GM10248 (cell line): ENCODE results near the gene ZNF830.
A peak's percentile ranks its signal among the peaks of the same experiment; 100 is the strongest.

Source experiments
- CTCF ChIA-PET: fragments of 300-600 bp; sonication (Branson Sonifier 250); formaldehyde crosslinking; extraction: SDS; loops from one replicate; lab custom pipeline; 2021; ENCODE audit warnings: antibody characterized with exemption; lab: Yijun Ruan, JAX
- POLR2A ChIA-PET: fragments of 350-650 bp; sonication (Branson Sonifier 250); formaldehyde crosslinking; extraction: SDS; loops from one replicate; lab custom pipeline; 2020; ENCODE audit warnings: antibody characterized with exemption; lab: Yijun Ruan, JAX
- DNase-seq: peaks from one replicate; pipeline ENCODE4 v3.0.0; 2012; ENCODE audit errors: extremely low spot score
- TF ChIP-seq, protein P1 (sequence below): IDR thresholded peaks from 2 replicates; pipeline ENCODE4 v1.5.1; 2012; ENCODE audit warnings: mild to moderate bottlenecking, low read depth; ENCODE audit errors: extremely low read depth, missing control alignments, control extremely low read depth

Gene ZNF830, protein sequence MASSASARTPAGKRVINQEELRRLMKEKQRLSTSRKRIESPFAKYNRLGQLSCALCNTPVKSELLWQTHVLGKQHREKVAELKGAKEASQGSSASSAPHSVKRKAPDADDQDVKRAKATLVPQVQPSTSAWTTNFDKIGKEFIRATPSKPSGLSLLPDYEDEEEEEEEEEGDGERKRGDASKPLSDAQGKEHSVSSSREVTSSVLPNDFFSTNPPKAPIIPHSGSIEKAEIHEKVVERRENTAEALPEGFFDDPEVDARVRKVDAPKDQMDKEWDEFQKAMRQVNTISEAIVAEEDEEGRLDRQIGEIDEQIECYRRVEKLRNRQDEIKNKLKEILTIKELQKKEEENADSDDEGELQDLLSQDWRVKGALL

DNA sequence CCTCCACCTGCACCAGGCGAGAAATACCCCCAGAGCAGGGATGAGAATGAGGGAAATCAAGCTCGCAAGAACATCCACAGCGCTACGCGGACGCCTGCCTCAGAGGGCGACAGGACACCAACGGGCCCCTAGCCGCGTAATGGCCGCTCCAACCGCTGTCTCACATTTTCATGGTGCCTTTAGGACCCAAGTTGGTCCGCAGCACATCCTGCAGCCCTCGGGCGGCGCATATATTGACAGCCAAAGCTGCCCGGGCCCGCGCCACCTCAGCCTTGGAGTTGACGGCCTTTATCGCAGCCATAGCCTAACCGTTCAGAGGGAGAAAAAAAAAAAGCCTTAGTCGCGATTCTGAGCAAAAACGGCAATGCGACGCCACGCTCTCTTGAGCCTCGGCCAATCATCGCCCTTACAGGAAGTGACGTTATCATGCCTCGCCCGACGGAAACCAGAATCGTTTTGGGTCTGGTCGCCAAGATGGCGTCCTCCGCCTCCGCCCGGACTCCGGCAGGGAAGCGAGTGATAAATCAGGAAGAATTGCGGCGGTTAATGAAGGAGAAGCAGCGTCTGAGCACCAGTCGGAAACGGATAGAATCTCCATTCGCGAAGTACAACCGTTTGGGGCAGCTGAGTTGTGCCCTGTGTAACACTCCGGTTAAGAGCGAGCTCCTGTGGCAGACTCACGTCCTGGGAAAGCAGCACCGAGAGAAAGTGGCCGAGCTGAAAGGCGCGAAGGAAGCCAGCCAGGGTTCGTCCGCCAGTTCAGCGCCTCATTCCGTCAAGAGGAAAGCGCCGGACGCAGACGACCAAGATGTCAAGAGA is at the start of gene ZNF830, which contains the start of gene CCT6B:
Gene ZNF830, plus strand, starts transcription at position 448 of the 819 bp plus-strand sequence. Its CDS starts 27 bp downstream, at position 475.
Gene CCT6B, minus strand, starts transcription at position 368 of the 819 bp plus-strand sequence. Its CDS starts 67 bp downstream, at position 301.
- ChIA-PET CTCF (interaction anchor here (1.0 kb wide), 1 partner anchor 13 kb away, joined by 3 read pairs; no protein-coding TSS in a partner anchor), POLR2A (interaction anchor here (0.8 kb wide), 1 partner anchor 13 kb away, joined by 4 read pairs; no protein-coding TSS in a partner anchor)
- peak; percentile 95 for DNase-seq
- TF ChIP-seq, protein P1, sequence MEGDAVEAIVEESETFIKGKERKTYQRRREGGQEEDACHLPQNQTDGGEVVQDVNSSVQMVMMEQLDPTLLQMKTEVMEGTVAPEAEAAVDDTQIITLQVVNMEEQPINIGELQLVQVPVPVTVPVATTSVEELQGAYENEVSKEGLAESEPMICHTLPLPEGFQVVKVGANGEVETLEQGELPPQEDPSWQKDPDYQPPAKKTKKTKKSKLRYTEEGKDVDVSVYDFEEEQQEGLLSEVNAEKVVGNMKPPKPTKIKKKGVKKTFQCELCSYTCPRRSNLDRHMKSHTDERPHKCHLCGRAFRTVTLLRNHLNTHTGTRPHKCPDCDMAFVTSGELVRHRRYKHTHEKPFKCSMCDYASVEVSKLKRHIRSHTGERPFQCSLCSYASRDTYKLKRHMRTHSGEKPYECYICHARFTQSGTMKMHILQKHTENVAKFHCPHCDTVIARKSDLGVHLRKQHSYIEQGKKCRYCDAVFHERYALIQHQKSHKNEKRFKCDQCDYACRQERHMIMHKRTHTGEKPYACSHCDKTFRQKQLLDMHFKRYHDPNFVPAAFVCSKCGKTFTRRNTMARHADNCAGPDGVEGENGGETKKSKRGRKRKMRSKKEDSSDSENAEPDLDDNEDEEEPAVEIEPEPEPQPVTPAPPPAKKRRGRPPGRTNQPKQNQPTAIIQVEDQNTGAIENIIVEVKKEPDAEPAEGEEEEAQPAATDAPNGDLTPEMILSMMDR = no peak

DNA sequence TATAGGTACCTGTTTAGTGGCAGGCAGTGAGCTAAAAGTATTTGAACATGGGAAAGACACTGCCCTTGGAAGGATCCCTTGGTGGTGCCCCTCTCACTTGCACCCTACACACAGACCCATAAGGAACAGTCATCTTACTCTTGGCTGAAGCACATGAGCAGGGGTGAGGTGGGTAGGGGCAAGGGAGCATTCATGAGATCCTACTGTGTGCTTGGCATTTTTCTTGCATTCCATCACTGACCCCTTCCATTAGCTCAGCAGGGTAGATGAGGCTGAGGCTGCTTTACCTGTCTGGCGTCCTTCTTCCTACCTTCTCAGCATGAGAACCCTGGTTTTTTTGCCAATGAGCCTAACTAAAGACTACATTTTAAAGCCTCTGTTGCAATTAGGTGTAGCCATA is 48.3 kb upstream of the ZNF830 start:
- DNase-seq = no peak
- CTCF ChIA-PET = no interaction called here
- TF ChIP-seq, protein P1 = no peak
- POLR2A ChIA-PET = no interaction called here

DNA sequence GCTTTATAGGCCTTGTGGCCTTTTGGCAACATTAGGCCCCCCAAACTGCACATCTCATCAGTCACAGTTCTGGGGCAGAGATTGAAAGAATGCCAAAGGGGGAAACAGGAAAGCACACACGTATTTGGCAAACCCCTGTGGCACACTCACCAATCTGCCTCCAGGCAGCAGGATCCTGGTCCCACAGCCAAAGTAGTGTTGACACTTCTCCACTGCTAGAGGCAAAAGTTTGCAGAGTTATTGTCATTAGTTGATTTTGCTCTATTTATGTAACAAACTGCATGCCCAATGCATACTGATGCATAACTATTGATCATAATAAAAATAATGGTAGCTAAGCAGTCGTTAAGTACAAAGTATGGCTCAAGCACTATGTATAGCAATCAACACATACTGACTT is 45.2 kb upstream of the ZNF830 start:
- TF ChIP-seq, protein P1 = no peak
- ChIA-PET CTCF (interaction anchor here (1.6 kb wide), 1 partner anchor 204 kb away, joined by 3 read pairs; the partner anchor contains the start of gene RAD51D), POLR2A (no interaction called here)
- no peak for DNase-seq

DNA sequence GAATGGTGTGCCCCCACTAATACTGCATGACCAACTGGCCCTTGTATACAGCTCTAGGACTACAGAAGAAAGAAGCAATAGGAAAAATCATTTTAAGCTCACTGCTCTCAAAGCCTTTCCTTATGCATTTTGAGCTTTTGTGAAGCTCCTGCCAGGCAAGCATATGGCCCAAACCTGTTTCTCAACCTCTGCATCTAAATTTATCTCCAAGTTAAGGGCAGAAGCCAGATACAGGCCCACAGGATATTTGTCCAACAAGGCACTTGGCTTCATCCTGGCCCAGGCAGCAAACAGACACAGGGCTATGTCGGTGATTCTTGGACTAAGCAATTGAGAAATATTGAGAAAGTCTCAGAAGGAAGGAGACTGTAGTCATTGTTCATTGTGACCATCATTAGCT is 44.0 kb upstream of the ZNF830 start:
- ChIA-PET CTCF (no interaction called here), POLR2A (no interaction called here)
- TF ChIP-seq, protein P1 = no peak
- no peak for DNase-seq

DNA sequence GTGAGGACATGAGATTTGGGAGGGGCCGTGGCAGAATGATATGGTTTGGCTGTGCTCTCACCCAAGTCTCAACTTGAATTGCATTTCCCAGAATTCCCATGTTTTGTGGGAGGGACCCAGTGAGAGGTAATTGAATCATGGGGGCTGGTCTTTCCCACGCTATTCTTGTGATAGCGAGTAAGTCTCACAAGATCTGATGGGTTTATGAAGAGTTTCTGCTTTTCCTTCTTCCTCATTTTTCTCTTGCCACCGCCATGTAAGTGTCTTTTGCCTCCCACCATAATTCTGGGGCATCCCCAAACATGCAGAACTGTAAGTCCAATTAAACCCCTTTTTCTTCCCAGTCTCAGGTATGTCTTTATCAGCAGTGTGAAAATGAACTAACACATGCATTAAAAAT is 40.7 kb upstream of the ZNF830 start:
- ChIA-PET POLR2A (no interaction called here), CTCF (no interaction called here)

DNA sequence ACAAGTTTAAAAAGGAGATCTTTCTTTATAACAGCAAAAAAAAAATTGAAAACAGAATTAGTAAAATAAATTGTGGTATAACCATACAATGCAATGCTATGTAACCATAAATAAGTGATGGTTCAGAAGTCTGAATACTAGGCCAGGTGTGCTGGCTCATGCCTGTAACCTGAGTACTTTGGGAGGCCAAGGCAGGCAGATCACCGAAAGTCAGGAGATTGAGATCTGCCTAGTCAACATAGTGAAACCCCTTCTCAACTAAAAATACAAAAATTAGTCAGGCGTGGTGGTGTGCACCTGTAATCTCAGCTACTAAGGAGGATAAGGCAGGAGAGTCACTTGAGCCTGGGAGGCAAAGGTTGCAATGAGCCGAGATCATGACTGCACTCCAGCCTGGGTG is 34.7 kb upstream of the ZNF830 start:
- ChIA-PET POLR2A (no interaction called here), CTCF (no interaction called here)
- TF ChIP-seq, protein P1 = no peak
- no peak for DNase-seq

More for the DNA sequence above, 40.7 kb upstream of the ZNF830 start:
- no peak for DNase-seq
- TF ChIP-seq, protein P1 = no peak
